IMR-90 (cell line): ENCODE results near the gene C7. TPM values are rescaled to one million over a fixed set of nuclear protein-coding genes. Genes with fewer than 3 reads are reported as not detected.

Source experiments
- ATAC-seq: fragments of 200-7000 bp; cut with Tn5 transposase; 2 replicates; pipeline ENCODE4 v1.9.1; 2020; ENCODE audit warnings: low read depth, mild to moderate bottlenecking, moderate library complexity
- BruUV-seq: library from RNA; stranded (reverse); fragments of 400-500 nt; replicated peaks from 2 replicates; lab custom pipeline; 2021; lab: Mats Ljungman, UMichigan
- CTCF ChIA-PET: fragments of 300-600 bp; formaldehyde crosslinking; extraction: SDS; loops from one replicate; lab custom pipeline; 2021; ENCODE audit warnings: antibody characterized with exemption; lab: Yijun Ruan, JAX
- POLR2A ChIA-PET: fragments of 300-600 bp; sonication (Branson Sonifier 250); formaldehyde crosslinking; loops from one replicate; lab custom pipeline; 2022; ENCODE audit warnings: antibody characterized with exemption; ENCODE audit not compliant: unreplicated experiment; lab: Charles Lee
- DNase-seq: peaks from one replicate; pipeline ENCODE4 v3.0.0; 2013
- H2AFZ ChIP-seq: replicated peaks from 2 replicates; pipeline ENCODE3; 2013; ENCODE audit warnings: low read length, mild to moderate bottlenecking; ENCODE audit not compliant: poor library complexity
- H2AK5ac ChIP-seq: 2 replicates; pipeline ENCODE4 v1.6.1; 2013; ENCODE audit warnings: low read depth, low read length, inconsistent platforms
- H2AK9ac ChIP-seq: replicated peaks from 2 replicates; pipeline ENCODE3; 2013; ENCODE audit warnings: mild to moderate bottlenecking, low read depth, low read length, moderate library complexity; ENCODE audit not compliant: poor library complexity
- H2BK120ac ChIP-seq: 2 replicates; pipeline ENCODE4 v1.6.1; 2013; ENCODE audit warnings: low read depth, low read length, inconsistent platforms
- H2BK15ac ChIP-seq: 3 replicates; pipeline ENCODE4 v1.6.1; 2013; ENCODE audit warnings: low read depth, low read length, inconsistent platforms
- H2BK20ac ChIP-seq: 2 replicates; pipeline ENCODE4 v1.6.1; 2013; ENCODE audit warnings: low read depth, mild to moderate bottlenecking, inconsistent platforms, low read length, moderate library complexity
- H2BK5ac ChIP-seq: 2 replicates; pipeline ENCODE4 v1.6.1; 2013; ENCODE audit warnings: mild to moderate bottlenecking, low read depth, low read length, inconsistent platforms; ENCODE audit not compliant: poor library complexity, severe bottlenecking
- H3K14ac ChIP-seq: replicated peaks from 2 replicates; pipeline ENCODE4 v1.6.1; 2013; ENCODE audit warnings: low read depth, low read length, inconsistent platforms
- H3K18ac ChIP-seq: 2 replicates; pipeline ENCODE4 v1.6.1; 2013; ENCODE audit warnings: low read depth, low read length, control low read depth
- H3K23ac ChIP-seq: 2 replicates; pipeline ENCODE4 v1.6.1; 2013; ENCODE audit warnings: low read depth, low read length, inconsistent platforms
- H3K27ac ChIP-seq: 2 replicates; pipeline ENCODE4 v1.5.1; 2013; ENCODE audit warnings: mild to moderate bottlenecking, control low read depth, low read length; ENCODE audit not compliant: insufficient read depth
- H3K27me3 ChIP-seq: 2 replicates; pipeline ENCODE4 v1.6.1; 2013; ENCODE audit warnings: low read length; ENCODE audit not compliant: control insufficient read depth, insufficient read depth
- H3K36me3 ChIP-seq: 2 replicates; pipeline ENCODE4 v1.6.1; 2013; ENCODE audit warnings: low read length, mixed read lengths; ENCODE audit not compliant: control insufficient read depth, insufficient read depth
- H3K4ac ChIP-seq: 2 replicates; pipeline ENCODE4 v1.6.1; 2013; ENCODE audit warnings: low read depth, low read length, inconsistent platforms
- H3K4me1 ChIP-seq: 2 replicates; pipeline ENCODE4 v1.6.1; 2013; ENCODE audit warnings: low read length, mixed read lengths; ENCODE audit not compliant: control insufficient read depth, insufficient read depth
- H3K4me2 ChIP-seq: 2 replicates; pipeline ENCODE4 v1.6.1; 2013; ENCODE audit warnings: low read depth, mild to moderate bottlenecking, control low read depth, low read length, moderate library complexity
- H3K4me3 ChIP-seq: 2 replicates; pipeline ENCODE4 v1.5.1; 2013; ENCODE audit warnings: low read depth, mild to moderate bottlenecking, control low read depth, low read length, moderate library complexity; ENCODE audit not compliant: insufficient read depth
- H3K56ac ChIP-seq: 2 replicates; pipeline ENCODE4 v1.6.1; 2013; ENCODE audit warnings: low read length, inconsistent platforms; ENCODE audit not compliant: insufficient read depth; ENCODE audit errors: extremely low read depth
- H3K79me1 ChIP-seq, 2 experiments: 2 replicates each; pipeline ENCODE4 v1.6.1; 2013; ENCODE audit warnings: low read length in 2 of 2, inconsistent platforms in 1 of 2, low read depth in 1 of 2
- H3K9ac ChIP-seq: 2 replicates; pipeline ENCODE4 v1.6.1; 2013; ENCODE audit warnings: low read depth, low read length, control low read depth
- H3K9me1 ChIP-seq: 2 replicates; pipeline ENCODE4 v1.6.1; 2013; ENCODE audit warnings: low read length, inconsistent platforms; ENCODE audit not compliant: insufficient read depth
- H3K9me3 ChIP-seq: 2 replicates; pipeline ENCODE4 v1.6.1; 2013; ENCODE audit warnings: low read length; ENCODE audit not compliant: control insufficient read depth, insufficient read depth
- H4K20me1 ChIP-seq: 2 replicates; pipeline ENCODE4 v1.6.1; 2013; ENCODE audit warnings: low read length, inconsistent platforms; ENCODE audit not compliant: insufficient read depth
- H4K5ac ChIP-seq: 2 replicates; pipeline ENCODE4 v1.6.1; 2013; ENCODE audit warnings: mild to moderate bottlenecking, low read depth, low read length, control low read depth
- H4K8ac ChIP-seq, 2 experiments: 2 replicates each; pipeline ENCODE4 v1.6.1; 2013; ENCODE audit warnings: low read depth in 2 of 2, low read length in 2 of 2, control low read depth in 1 of 2, inconsistent platforms in 1 of 2
- H4K91ac ChIP-seq: 2 replicates; pipeline ENCODE4 v1.6.1; 2013; ENCODE audit warnings: low read depth, low read length, inconsistent platforms; ENCODE audit not compliant: insufficient read depth
- FOS ChIP-seq: fragments of 150-350 bp; IDR thresholded peaks from 2 replicates; pipeline ENCODE4 v1.6.1; 2016; ENCODE audit warnings: low read depth, low read length
- POLR2A ChIP-seq: IDR thresholded peaks from 2 replicates; pipeline ENCODE4 v1.6.1; 2012; ENCODE audit warnings: mild to moderate bottlenecking, low read depth, low read length
- RCOR1 ChIP-seq: IDR thresholded peaks from 2 replicates; pipeline ENCODE4 v1.6.1; 2012; ENCODE audit warnings: mild to moderate bottlenecking, low read length, improper control_type of control experiment; ENCODE audit not compliant: insufficient replicate concordance
- WGBS, 2 experiments: methylation state at CpG; one replicate each; pipeline versions ENCODE4 v1.1.5 to v1.1.7; 2013; ENCODE audit warnings: missing lambda C conversion rate in 2 of 2; ENCODE audit not compliant: insufficient read length in 1 of 2; ENCODE audit errors: extremely low coverage in 2 of 2; 5-methylcytosine and 5-hydroxymethylcytosine counted together
- dilution Hi-C: fragments of 300-500 bp; cut with HindIII; formaldehyde crosslinking; loops from one replicate; pipeline ENCODE4 v1.14.3; 2018; ENCODE audit warnings: low sequenced_read_pairs; ENCODE audit not compliant: unreplicated experiment
- in situ Hi-C: fragments of 300-500 bp; cut with MboI; formaldehyde crosslinking; loops from 3 replicates; pipeline ENCODE4 v1.14.3; 2019; ENCODE audit warnings: low sequenced_read_pairs, inconsistent platforms, mixed read lengths
- intact Hi-C: fragments of 100-400 bp; cut with micrococcal nuclease; formaldehyde crosslinking; loops from 2 replicates; pipeline ENCODE4 v1.10.0; 2022
- polyA plus RNA-seq, 3 experiments: library from polyadenylated mRNA; depleted of rRNA; stranded (reverse); fragments of >200 nt; gene quantifications; 2 replicates each; pipeline ENCODE4 v1.2.3, GENCODE V29; 2012; ENCODE audit warnings: low replicate concordance in 1 of 3
- total RNA-seq: library from RNA; depleted of rRNA; stranded (reverse); fragments of >200 nt; gene quantifications from 2 replicates; pipeline ENCODE4 v1.2.3, GENCODE V29; 2012

C7 gene
- total and polyA plus RNA-seq, 2 of the 4 experiments (the other 2 are of a cell fraction): 0.54 to 1.8 TPM

GRCh38 chr5:40955313-40955712 is 46.0 kb downstream of the C7 start:
- ChIA-PET CTCF (interaction anchor here (0.6 kb wide), 1 partner anchor 16 kb away, joined by 6 read pairs; no protein-coding TSS in a partner anchor), POLR2A (interaction anchor here (0.6 kb wide), 1 partner anchor 12 kb away, joined by 10 read pairs; no protein-coding TSS in a partner anchor)
- Histone ChIP-seq H3K4me2 (no peak overlapping the region), H2AK5ac (no peak overlapping the region), H3K4me1 (no peaks in the 10 kb centered on the region), H3K9ac (no peak overlapping the region), H3K4me3 (no peak overlapping the region), H2BK120ac (no peak overlapping the region), H3K18ac (no peak overlapping the region), H4K91ac (no peak overlapping the region), H2BK5ac (no peak overlapping the region), H2AFZ (no peak overlapping the region), H3K27ac (no peak overlapping the region), H2BK20ac (no peak overlapping the region), H3K14ac (no peak overlapping the region), H3K23ac (no peak overlapping the region), H3K79me1 (no peaks in the 10 kb centered on the region), H3K9me3 (peaks cover 9% of the 10 kb centered on the region), H2BK15ac (no peak overlapping the region), H2AK9ac (no peak overlapping the region), H3K4ac (no peak overlapping the region), H3K27me3 (no peaks in the 10 kb centered on the region), H4K20me1 (no peaks in the 10 kb centered on the region), H3K9me1 (no peaks in the 10 kb centered on the region), H4K8ac (no peak overlapping the region), H3K56ac (no peak overlapping the region), H3K36me3 (no peaks in the 10 kb centered on the region), H4K5ac (no peak overlapping the region)
- no peak for DNase-seq
- no CpG with 5 or more reads among the region's 5 CpGs for WGBS, 2 experiments
- intact Hi-C loops (no loop called here), dilution Hi-C loops (no loop called here), in situ Hi-C loops (no loop called here)
- no TSS peak for BruUV-seq
- ATAC-seq: no peak
- TF ChIP-seq POLR2A (no peak), FOS (no peak), RCOR1 (no peak)
